Measurements from ENCODE around the gene TNFAIP8L3.

DNA sequence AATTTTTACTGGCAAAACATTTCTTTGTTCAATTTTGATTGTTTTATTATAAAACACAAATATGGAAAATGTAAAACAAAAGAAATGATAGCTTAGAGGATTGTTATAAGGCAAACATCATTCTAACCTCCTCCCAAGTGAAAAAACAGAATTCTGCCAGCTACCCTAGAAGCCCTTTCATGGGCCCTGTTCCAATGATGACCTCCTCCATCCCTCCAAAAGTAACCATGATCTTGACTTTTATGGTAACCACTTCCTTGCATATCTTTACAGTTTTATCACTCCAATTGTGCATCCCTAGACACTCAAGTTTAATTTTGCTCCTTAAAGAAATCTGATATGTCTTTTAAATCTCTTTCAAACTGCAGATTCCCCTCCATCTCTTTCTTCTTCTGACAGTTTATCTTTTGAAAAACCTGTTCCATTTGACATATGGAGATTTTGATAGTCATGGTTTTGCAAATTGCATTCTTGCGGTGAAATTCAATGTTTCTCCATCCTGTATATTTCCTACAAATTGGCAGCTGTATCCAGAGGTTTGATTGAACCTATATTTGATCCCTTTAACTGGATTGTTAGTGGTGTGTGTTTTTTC lies 27.0 kb upstream of the TNFAIP8L3 start:
- TF ChIP-seq, protein P1, sequence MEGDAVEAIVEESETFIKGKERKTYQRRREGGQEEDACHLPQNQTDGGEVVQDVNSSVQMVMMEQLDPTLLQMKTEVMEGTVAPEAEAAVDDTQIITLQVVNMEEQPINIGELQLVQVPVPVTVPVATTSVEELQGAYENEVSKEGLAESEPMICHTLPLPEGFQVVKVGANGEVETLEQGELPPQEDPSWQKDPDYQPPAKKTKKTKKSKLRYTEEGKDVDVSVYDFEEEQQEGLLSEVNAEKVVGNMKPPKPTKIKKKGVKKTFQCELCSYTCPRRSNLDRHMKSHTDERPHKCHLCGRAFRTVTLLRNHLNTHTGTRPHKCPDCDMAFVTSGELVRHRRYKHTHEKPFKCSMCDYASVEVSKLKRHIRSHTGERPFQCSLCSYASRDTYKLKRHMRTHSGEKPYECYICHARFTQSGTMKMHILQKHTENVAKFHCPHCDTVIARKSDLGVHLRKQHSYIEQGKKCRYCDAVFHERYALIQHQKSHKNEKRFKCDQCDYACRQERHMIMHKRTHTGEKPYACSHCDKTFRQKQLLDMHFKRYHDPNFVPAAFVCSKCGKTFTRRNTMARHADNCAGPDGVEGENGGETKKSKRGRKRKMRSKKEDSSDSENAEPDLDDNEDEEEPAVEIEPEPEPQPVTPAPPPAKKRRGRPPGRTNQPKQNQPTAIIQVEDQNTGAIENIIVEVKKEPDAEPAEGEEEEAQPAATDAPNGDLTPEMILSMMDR (IDR thresholded peaks at IDR 0.05; ENCODE audit: insufficient read depth, low read length, poor library complexity, severe bottlenecking): no peak
- TF ChIP-seq EZH2phosphoT487 (conservative IDR thresholded peaks at IDR 0.05; ENCODE audit: low read length): no peak

Data from SU-DHL-6 (cell line).